NB4 (cell line): ENCODE data around the gene MUC5B.

Experiments
- MAX ChIP-seq: IDR thresholded peaks from 2 replicates; pipeline ENCODE4 v1.6.1; 2011; ENCODE audit warnings: low read depth, low read length
- TF ChIP-seq, protein P1 (sequence below): IDR thresholded peaks from one replicate; pipeline ENCODE4 v1.5.1; 2012; ENCODE audit warnings: low read depth, low read length

GRCh38 chr11:1285316-1285744 lies 62.5 kb downstream of the MUC5B start:
- TF ChIP-seq, protein P1, sequence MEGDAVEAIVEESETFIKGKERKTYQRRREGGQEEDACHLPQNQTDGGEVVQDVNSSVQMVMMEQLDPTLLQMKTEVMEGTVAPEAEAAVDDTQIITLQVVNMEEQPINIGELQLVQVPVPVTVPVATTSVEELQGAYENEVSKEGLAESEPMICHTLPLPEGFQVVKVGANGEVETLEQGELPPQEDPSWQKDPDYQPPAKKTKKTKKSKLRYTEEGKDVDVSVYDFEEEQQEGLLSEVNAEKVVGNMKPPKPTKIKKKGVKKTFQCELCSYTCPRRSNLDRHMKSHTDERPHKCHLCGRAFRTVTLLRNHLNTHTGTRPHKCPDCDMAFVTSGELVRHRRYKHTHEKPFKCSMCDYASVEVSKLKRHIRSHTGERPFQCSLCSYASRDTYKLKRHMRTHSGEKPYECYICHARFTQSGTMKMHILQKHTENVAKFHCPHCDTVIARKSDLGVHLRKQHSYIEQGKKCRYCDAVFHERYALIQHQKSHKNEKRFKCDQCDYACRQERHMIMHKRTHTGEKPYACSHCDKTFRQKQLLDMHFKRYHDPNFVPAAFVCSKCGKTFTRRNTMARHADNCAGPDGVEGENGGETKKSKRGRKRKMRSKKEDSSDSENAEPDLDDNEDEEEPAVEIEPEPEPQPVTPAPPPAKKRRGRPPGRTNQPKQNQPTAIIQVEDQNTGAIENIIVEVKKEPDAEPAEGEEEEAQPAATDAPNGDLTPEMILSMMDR = no peak
- no peak for TF ChIP-seq MAX
